Measurements from ENCODE around the gene ETF1. TPM values are rescaled to one million over a fixed set of nuclear protein-coding genes. Genes with fewer than 3 reads are reported as not detected.

The ETF1 gene
- total RNA-seq, 2 donors from 2014 or later: 106 to 109 TPM

DNA sequence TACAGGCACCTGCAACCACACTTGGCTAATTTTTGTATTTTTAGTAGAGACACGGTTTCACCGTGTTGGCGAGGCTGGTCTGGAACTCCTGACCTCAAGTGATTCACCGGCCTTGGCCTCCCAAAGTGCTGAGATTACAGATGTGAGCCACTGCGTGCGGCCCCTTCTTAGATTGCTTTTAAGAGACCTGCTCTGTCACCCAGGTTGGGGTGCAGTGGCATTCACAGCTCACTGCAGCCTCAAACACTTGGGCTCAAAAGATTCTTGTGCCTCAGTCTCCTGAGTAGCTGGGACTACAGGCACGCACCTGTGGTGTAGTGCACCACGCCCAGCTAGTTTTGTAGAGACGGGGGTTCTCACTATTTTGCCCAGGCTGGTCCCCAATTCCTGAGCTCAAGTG lies 21.2 kb upstream of the ETF1 start:
- H3K27ac ChIP-seq (ENCODE audit: low read depth, low read length): no peak overlapping the region
- TF ChIP-seq CTCF (conservative IDR thresholded peaks at IDR 0.05): no peak
- DNase-seq: no peak
- no peaks in the 10 kb centered on the region for H3K27me3 Mint-ChIP-seq (ENCODE audit: insufficient read depth)
- H3K9me3 ChIP-seq (ENCODE audit: control insufficient read depth, low read length): no peaks in the 10 kb centered on the region
- H3K9ac ChIP-seq (ENCODE audit: extremely low read depth, low read length, poor library complexity, severe bottlenecking): no peak overlapping the region
- H3K4me3 ChIP-seq (ENCODE audit: low read length): no peak overlapping the region
- no peaks in the 10 kb centered on the region for H3K27me3 ChIP-seq (ENCODE audit: control insufficient read depth, insufficient read depth, low read length, poor library complexity, severe bottlenecking)
- no peaks in the 10 kb centered on the region for H3K4me1 ChIP-seq (ENCODE audit: control insufficient read depth, insufficient read depth, low read length)
- H3K4me3 Mint-ChIP-seq: no peak overlapping the region
- peaks cover 82% of the 10 kb centered on the region for H3K36me3 Mint-ChIP-seq (ENCODE audit: low read depth)
- no peak overlapping the region for H3K27ac Mint-ChIP-seq
- 91 to 94% methylated on average over 9 of the region's 9 CpGs for WGBS, 2 experiments (ENCODE audit: insufficient coverage in 1 of 2, insufficient read length in 1 of 2)
- peaks cover 90% of the 10 kb centered on the region for H3K36me3 ChIP-seq (ENCODE audit: control insufficient read depth, insufficient read depth, low read length)
- H3K4me1 Mint-ChIP-seq: peaks cover 2% of the 10 kb centered on the region
- H3K9me3 Mint-ChIP-seq: no peaks in the 10 kb centered on the region

- H3K36me3 ChIP-seq (ENCODE audit: control insufficient read depth, insufficient read depth, low read length): peaks cover 90% of the 10 kb centered on the region
- peak overlapping the region; percentile 35 for H3K27ac Mint-ChIP-seq
- WGBS, 2 experiments (ENCODE audit: insufficient coverage in 1 of 2, insufficient read length in 1 of 2): 91 to 95% methylated on average over 2 to 3 of the region's 3 CpGs
Observed at GRCh38 chr5:138563340-138564118, 20.5 kb upstream of the ETF1 start.

GRCh38 chr5:138560971-138561370 lies 17.9 kb upstream of the ETF1 start:
- Histone ChIP-seq H3K36me3 (ENCODE audit: control insufficient read depth, insufficient read depth, low read length) (peaks cover 91% of the 10 kb centered on the region), H3K27me3 (ENCODE audit: control insufficient read depth, insufficient read depth, low read length, poor library complexity, severe bottlenecking) (no peaks in the 10 kb centered on the region), H3K27ac (ENCODE audit: low read depth, low read length) (no peak overlapping the region), H3K9ac (ENCODE audit: extremely low read depth, low read length, poor library complexity, severe bottlenecking) (no peak overlapping the region), H3K9me3 (ENCODE audit: control insufficient read depth, low read length) (no peaks in the 10 kb centered on the region), H3K4me1 (ENCODE audit: control insufficient read depth, insufficient read depth, low read length) (no peaks in the 10 kb centered on the region), H3K4me3 (ENCODE audit: low read length) (no peak overlapping the region)
- no peak for DNase-seq
- Mint-ChIP-seq H3K4me1 (no peaks in the 10 kb centered on the region), H3K27me3 (ENCODE audit: insufficient read depth) (no peaks in the 10 kb centered on the region), H3K4me3 (no peak overlapping the region), H3K27ac (no peak overlapping the region), H3K9me3 (no peaks in the 10 kb centered on the region), H3K36me3 (ENCODE audit: low read depth) (peaks cover 83% of the 10 kb centered on the region)
- TF ChIP-seq CTCF (conservative IDR thresholded peaks at IDR 0.05): no peak
- WGBS, 2 experiments (ENCODE audit: insufficient coverage in 1 of 2, insufficient read length in 1 of 2): 99 to 100% methylated on average over 3 to 6 of the region's 6 CpGs

More at GRCh38 chr5:138563340-138564118, 20.5 kb upstream of the ETF1 start:
- Histone ChIP-seq H3K9me3 (ENCODE audit: control insufficient read depth, low read length) (no peaks in the 10 kb centered on the region), H3K4me3 (ENCODE audit: low read length) (no peak overlapping the region), H3K27ac (ENCODE audit: low read depth, low read length) (no peak overlapping the region), H3K9ac (ENCODE audit: extremely low read depth, low read length, poor library complexity, severe bottlenecking) (no peak overlapping the region), H3K4me1 (ENCODE audit: control insufficient read depth, insufficient read depth, low read length) (no peaks in the 10 kb centered on the region), H3K27me3 (ENCODE audit: control insufficient read depth, insufficient read depth, low read length, poor library complexity, severe bottlenecking) (no peaks in the 10 kb centered on the region)
- H3K36me3 Mint-ChIP-seq (ENCODE audit: low read depth): peaks cover 82% of the 10 kb centered on the region
- no peak overlapping the region for H3K4me3 Mint-ChIP-seq
- H3K9me3 Mint-ChIP-seq: no peaks in the 10 kb centered on the region
- no peaks in the 10 kb centered on the region for H3K27me3 Mint-ChIP-seq (ENCODE audit: insufficient read depth)
- no peak for DNase-seq
- peaks cover under 1% of the 10 kb centered on the region for H3K4me1 Mint-ChIP-seq
- no peak for TF ChIP-seq CTCF (conservative IDR thresholded peaks at IDR 0.05)

All from endodermal cell (in vitro differentiated cells).